GM12878 (cell line): ENCODE data around the gene B3GALT6. TPM values are rescaled to one million over a fixed set of nuclear protein-coding genes. Genes with fewer than 3 reads are reported as not detected.

Experiments used
- ATAC-seq: fragments of 200-7000 bp; cut with Tn5 transposase; 3 replicates; pipeline ENCODE4 v1.9.1; 2020; ENCODE audit warnings: mild to moderate bottlenecking, moderate library complexity
- BruUV-seq: library from RNA; stranded (reverse); fragments of 400-500 nt; replicated peaks from 2 replicates; lab custom pipeline; 2021; lab: Mats Ljungman, UMichigan
- CTCF ChIA-PET: fragments of 300-600 bp; sonication (Branson Sonifier 250); formaldehyde crosslinking; extraction: SDS; loops from one replicate; lab custom pipeline; 2021; ENCODE audit warnings: inconsistent platforms; lab: Yijun Ruan, JAX
- POLR2A ChIA-PET: fragments of 350-600 bp; formaldehyde crosslinking; extraction: SDS; loops from one replicate; lab custom pipeline; 2021; ENCODE audit warnings: inconsistent platforms; lab: Charles Lee
- RAD21 ChIA-PET: fragments of 300-600 bp; sonication (Branson Sonifier 250); formaldehyde crosslinking; loops from one replicate; lab custom pipeline; 2023; ENCODE audit warnings: antibody characterized with exemption; ENCODE audit not compliant: unreplicated experiment; lab: Charles Lee
- SMC1A ChIA-PET: fragments of 300-600 bp; sonication (Branson Sonifier 250); formaldehyde crosslinking; loops from one replicate; lab custom pipeline; 2023; ENCODE audit not compliant: unreplicated experiment, uncharacterized antibody; lab: Charles Lee
- DNase-seq: peaks from one replicate; pipeline ENCODE4 v3.0.0-alpha.2; 2011; ENCODE audit warnings: low read depth, low spot score
- FAIRE-seq: peaks from 3 replicates; lab custom pipeline; 2011; peaks lifted over from hg19 to GRCh38; lab: Jason Lieb, UNC
- H2AFZ ChIP-seq: 2 replicates; pipeline ENCODE4 v1.6.0; 2011; ENCODE audit warnings: low read depth, low read length, control low read depth; ENCODE audit not compliant: control insufficient read depth
- H3K27ac ChIP-seq: 2 replicates; pipeline ENCODE4 v1.5.1; 2011; ENCODE audit warnings: control low read depth; ENCODE audit not compliant: control insufficient read depth, insufficient read depth
- H3K27me3 ChIP-seq, 2 experiments: replicated peaks in 1 of 2; 2 replicates each; pipeline versions ENCODE4 v1.6.0 to v1.6.1; 2011; ENCODE audit warnings: low read length in 1 of 2; ENCODE audit not compliant: control insufficient read depth in 2 of 2, insufficient read depth in 2 of 2
- H3K36me3 ChIP-seq, 2 experiments: 2 replicates each; pipeline ENCODE4 v1.5.1; 2011; ENCODE audit warnings: low read length in 1 of 2; ENCODE audit not compliant: control insufficient read depth in 2 of 2, insufficient read depth in 2 of 2
- H3K4me1 ChIP-seq: 2 replicates; pipeline ENCODE4 v1.6.1; 2011; ENCODE audit warnings: mild to moderate bottlenecking, low read length, moderate library complexity, mixed read lengths; ENCODE audit not compliant: control insufficient read depth, insufficient read depth
- H3K4me2 ChIP-seq: 2 replicates; pipeline ENCODE4 v1.6.0; 2011; ENCODE audit warnings: control low read depth; ENCODE audit not compliant: control insufficient read depth, insufficient read depth
- H3K4me3 ChIP-seq: fragments of 200-600 bp; sonication (generic); 2 replicates; pipeline ENCODE4 v1.5.1; 2016
- H3K79me2 ChIP-seq: 2 replicates; pipeline ENCODE4 v1.6.0; 2011; ENCODE audit warnings: low read length; ENCODE audit not compliant: control insufficient read depth, insufficient read depth
- H3K9ac ChIP-seq: 2 replicates; pipeline ENCODE4 v1.8.0; 2011; ENCODE audit warnings: low read length, control low read depth, mixed read lengths; ENCODE audit not compliant: control insufficient read depth, insufficient read depth
- H3K9me3 ChIP-seq: replicated peaks from 3 replicates; pipeline ENCODE4 v1.5.1; 2011; ENCODE audit warnings: mild to moderate bottlenecking, low read length; ENCODE audit not compliant: control insufficient read depth, insufficient read depth
- H4K20me1 ChIP-seq: 2 replicates; pipeline ENCODE4 v1.6.0; 2011; ENCODE audit not compliant: control insufficient read depth, insufficient read depth
- BCL11A ChIP-seq: IDR thresholded peaks from 2 replicates; pipeline ENCODE4 v1.6.1; 2011; ENCODE audit warnings: low read depth, low read length
- BCL3 ChIP-seq: IDR thresholded peaks from 2 replicates; pipeline ENCODE4 v1.6.1; 2011; ENCODE audit warnings: borderline replicate concordance, low read depth, mild to moderate bottlenecking, moderate library complexity, low read length; ENCODE audit not compliant: insufficient read depth, poor library complexity, severe bottlenecking
- CEBPZ ChIP-seq: fragments of 150-350 bp; IDR thresholded peaks from 2 replicates; pipeline ENCODE4 v1.6.1; 2016; ENCODE audit warnings: low read depth, low read length
- CREB1 ChIP-seq: IDR thresholded peaks from 2 replicates; pipeline ENCODE4 v1.6.1; 2012; ENCODE audit warnings: low read depth, mild to moderate bottlenecking, inconsistent platforms
- EP300 ChIP-seq, 2 experiments: fragments of 150-350 bp in 1 of 2; IDR thresholded peaks; 2 replicates each; pipeline ENCODE4 v1.6.1; 2011 to 2012; ENCODE audit warnings: low read depth in 2 of 2, low read length in 2 of 2, borderline replicate concordance in 1 of 2, improper control_type of control experiment in 1 of 2, inconsistent platforms in 1 of 2; ENCODE audit not compliant: control insufficient read depth in 1 of 2
- HDAC6 ChIP-seq: fragments of 200-600 bp; sonication (generic); IDR thresholded peaks from one replicate; pipeline ENCODE4 v1.8.0; 2017; ENCODE audit warnings: antibody characterized with exemption; ENCODE audit not compliant: unreplicated experiment
- SMC3 ChIP-seq: IDR thresholded peaks from 2 replicates; pipeline ENCODE4 v1.6.1; 2011; ENCODE audit warnings: low read length, improper control_type of control experiment, borderline replicate concordance
- SRF ChIP-seq, 2 experiments: IDR thresholded peaks; 2 replicates each; pipeline ENCODE4 v1.6.1; 2011; ENCODE audit warnings: low read depth in 2 of 2, low read length in 2 of 2, mild to moderate bottlenecking in 1 of 2, moderate library complexity in 1 of 2
- SUPT20H ChIP-seq: IDR thresholded peaks from 2 replicates; pipeline ENCODE4 v1.6.1; 2011; ENCODE audit warnings: low read depth, mild to moderate bottlenecking, low read length, moderate library complexity, borderline replicate concordance; ENCODE audit not compliant: control insufficient read depth
- USF1 ChIP-seq: IDR thresholded peaks from 2 replicates; pipeline ENCODE4 v1.6.1; 2011; ENCODE audit warnings: borderline replicate concordance, low read depth, mild to moderate bottlenecking, moderate library complexity, mixed read lengths, low read length; ENCODE audit not compliant: insufficient read depth; ENCODE audit errors: extremely low read length
- WGBS: methylation state at CpG from one replicate; pipeline ENCODE4 v1.1.6; 2016; ENCODE audit warnings: low lambda C conversion rate; ENCODE audit not compliant: insufficient replicate concordance, insufficient coverage; ENCODE audit errors: missing lambda C conversion rate; 5-methylcytosine and 5-hydroxymethylcytosine counted together
- in situ Hi-C: fragments of 300-500 bp; cut with MboI; formaldehyde crosslinking; loops from 9 replicates; pipeline ENCODE4 v1.14.3; 2018; ENCODE audit warnings: mixed read lengths
- intact Hi-C: fragments of 100-400 bp; cut with micrococcal nuclease; formaldehyde crosslinking; loops from one replicate; pipeline ENCODE4 v1.14.2; 2022; ENCODE audit not compliant: unreplicated experiment
- polyA plus RNA-seq, 11 experiments: library from polyadenylated mRNA; depleted of rRNA in 4 of 11; unstranded in 6 of 11; stranded (reverse) in 5 of 11; fragments of >200 nt; fragmentation: Nextera tagmentation in 4 of 11; fragmentation: Illumina TruSeq in 1 of 11; extraction: Ambion mirVana in 4 of 11; extraction: Trizol in 1 of 11; gene quantifications; 1 replicate in 1 of 11; 2 replicates in 10 of 11; pipeline versions ENCODE4 v1.2.1 to v1.2.3, GENCODE V29; 2011 to 2016; ENCODE audit warnings: inconsistent platforms in 2 of 11, missing spikeins in 2 of 11, low read depth in 1 of 11
- total RNA-seq, 4 experiments: library from RNA; depleted of rRNA in 3 of 4; stranded (reverse); fragments of >200 nt in 3 of 4; fragmentation: Illumina TruSeq in 1 of 4; extraction: Trizol in 1 of 4; gene quantifications; 2 replicates each; pipeline versions ENCODE4 v1.2.1 to v1.2.3, GENCODE V29; 2013 to 2021

Gene B3GALT6
- total and polyA plus RNA-seq, 10 of the 15 experiments (the other 5 are each of a cell fraction or from before 2014, with no cell fraction given), result 0.53 to 20.8 (median 4.5) TPM

DNA sequence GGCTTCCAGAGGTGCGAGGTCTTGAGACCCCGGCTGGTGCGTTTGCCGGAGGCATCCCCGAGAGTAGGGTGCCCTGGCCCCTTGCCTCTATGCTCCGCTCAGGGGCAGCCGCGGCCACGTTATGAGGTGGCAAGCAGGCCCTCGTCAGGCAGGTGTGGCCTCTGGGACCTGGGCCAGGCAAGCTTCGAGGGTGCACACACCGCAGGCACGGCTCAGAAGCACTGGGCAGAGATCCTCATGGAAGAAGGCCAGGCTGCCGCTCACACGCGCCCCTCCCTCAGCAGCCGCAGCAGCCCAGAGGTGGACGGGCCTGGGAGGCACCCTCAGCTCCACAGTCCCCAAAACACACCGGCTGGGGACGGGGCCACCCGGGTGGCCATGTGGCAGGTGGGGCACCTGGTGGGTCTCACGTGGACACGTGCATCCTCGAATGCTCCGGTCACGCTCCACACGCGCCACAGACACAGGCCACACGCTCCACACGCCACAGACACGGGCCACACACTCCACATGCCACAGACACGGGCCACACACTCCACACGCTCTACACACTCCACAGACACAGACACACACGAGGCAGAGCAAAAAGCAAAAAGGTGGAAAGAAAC, 6.7 kb upstream of the B3GALT6 start:
- Histone ChIP-seq H3K27me3 (no peaks in the 10 kb centered on the region), H3K79me2 (peaks cover 28% of the 10 kb centered on the region), H3K4me1 (peaks cover 4% of the 10 kb centered on the region), H3K27ac (no peak overlapping the region), H2AFZ (no peak overlapping the region), H3K4me3 (no peak overlapping the region), H3K36me3 (peaks cover 10 to 44% of the 10 kb centered on the region in 2 experiments; a peak in 3 of 4 replicates), H3K9ac (no peak overlapping the region), H3K4me2 (no peak overlapping the region), H4K20me1 (no peaks in the 10 kb centered on the region), H3K9me3 (no peaks in the 10 kb centered on the region)
- FAIRE-seq, result no peak
- ATAC-seq, result no peak
- 97% methylated on average over 29 of the region's 34 CpGs for WGBS
- ChIA-PET CTCF (no interaction called here), SMC1A (no interaction called here), RAD21 (no interaction called here), POLR2A (interaction anchor here (0.5 kb wide), 1 partner anchor 39 kb away, joined by 3 read pairs; no protein-coding TSS in a partner anchor)
- DNase-seq, result no peak
- no TSS peak for BruUV-seq
- intact Hi-C loops, result no loop called here
- TF ChIP-seq CEBPZ (no peak), SUPT20H (no peak), USF1 (no peak), SMC3 (no peak), BCL11A (no peak), BCL3 (no peak), HDAC6 (no peak), CREB1 (no peak), SRF (IDR thresholded peaks at IDR 0.05; ENCODE audit: low read depth in 2 of 2, low read length in 2 of 2) (no peak), EP300 (IDR thresholded peaks at IDR 0.05; ENCODE audit: borderline replicate concordance in 1 of 2, control insufficient read depth in 1 of 2, low read depth in 2 of 2, low read length in 2 of 2) (no peak)
- in situ Hi-C loops, result no loop called here
